H1 (cell line): ENCODE measurements around the gene DYRK2. TPM values are rescaled to one million over a fixed set of nuclear protein-coding genes. Genes with fewer than 3 reads are reported as not detected.

Experiments
- CTCF ChIA-PET: fragments of 300-600 bp; sonication (Branson Sonifier 250); formaldehyde crosslinking; loops from one replicate; lab custom pipeline; 2021; ENCODE audit not compliant: partially characterized antibody; lab: Charles Lee
- POLR2A ChIA-PET: fragments of 300-600 bp; sonication (Branson Sonifier 250); formaldehyde crosslinking; loops from one replicate; lab custom pipeline; 2021; ENCODE audit warnings: inconsistent platforms; ENCODE audit not compliant: partially characterized antibody; lab: Charles Lee
- DNase-seq, 2 experiments: peaks; one replicate each; pipeline versions ENCODE4 v3.0.0 to v3.0.0-alpha.2; 2010 to 2022; ENCODE audit warnings: low spot score in 2 of 2, low read depth in 1 of 2, mixed read lengths in 1 of 2
- FAIRE-seq: peaks from 2 replicates; lab custom pipeline; 2011; peaks lifted over from hg19 to GRCh38; lab: Jason Lieb, UNC
- H2AFZ ChIP-seq: 2 replicates; pipeline ENCODE4 v1.8.1; 2012; ENCODE audit warnings: low read length, inconsistent platforms
- H2AK5ac ChIP-seq: 2 replicates; pipeline ENCODE4 v1.6.1; 2013; ENCODE audit warnings: low read depth, low read length
- H2BK120ac ChIP-seq: replicated peaks from 2 replicates; pipeline ENCODE3; 2013; ENCODE audit warnings: low read depth, low read length, inconsistent platforms
- H2BK12ac ChIP-seq: 2 replicates; pipeline ENCODE4 v1.6.1; 2013; ENCODE audit warnings: low read depth, low read length
- H2BK15ac ChIP-seq: 2 replicates; pipeline ENCODE4 v1.6.1; 2013; ENCODE audit warnings: low read length
- H2BK20ac ChIP-seq: 2 replicates; pipeline ENCODE4 v1.6.1; 2013; ENCODE audit warnings: low read length
- H2BK5ac ChIP-seq: 2 replicates; pipeline ENCODE4 v1.6.1; 2013; ENCODE audit warnings: low read depth, low read length
- H3K14ac ChIP-seq: 2 replicates; pipeline ENCODE4 v1.6.1; 2013; ENCODE audit warnings: inconsistent platforms; ENCODE audit not compliant: insufficient read length
- H3K18ac ChIP-seq: 2 replicates; pipeline ENCODE4 v1.6.1; 2013; ENCODE audit warnings: low read length; ENCODE audit errors: extremely low read depth
- H3K23ac ChIP-seq: 2 replicates; pipeline ENCODE4 v1.6.1; 2013; ENCODE audit warnings: inconsistent platforms; ENCODE audit not compliant: insufficient read length
- H3K23me2 ChIP-seq: 2 replicates; pipeline ENCODE4 v1.6.1; 2013; ENCODE audit warnings: low read depth, low read length
- H3K27ac ChIP-seq: 2 replicates; pipeline ENCODE4 v1.6.1; 2011; ENCODE audit warnings: low read depth, low read length, inconsistent platforms
- H3K27me3 ChIP-seq, 4 experiments: replicated peaks in 1 of 4; 1 replicate in 1 of 4; 2 replicates in 3 of 4; pipeline versions ENCODE4 v1.6.1 to v1.8.1; 2011 to 2013; ENCODE audit warnings: low read length in 3 of 4, mild to moderate bottlenecking in 3 of 4, inconsistent platforms in 2 of 4, mixed read lengths in 2 of 4, moderate library complexity in 1 of 4; ENCODE audit not compliant: control insufficient read depth in 3 of 4, insufficient read depth in 3 of 4; ENCODE audit errors: extremely low read depth in 1 of 4
- H3K36me3 ChIP-seq, 4 experiments: 2 replicates each; pipeline versions ENCODE4 v1.6.1 to v1.8.1; 2011 to 2013; ENCODE audit warnings: mild to moderate bottlenecking in 4 of 4, low read length in 3 of 4, moderate library complexity in 2 of 4, control low read depth in 1 of 4, inconsistent platforms in 1 of 4; ENCODE audit not compliant: insufficient read depth in 4 of 4, control insufficient read depth in 2 of 4
- H3K4ac ChIP-seq: replicated peaks from 2 replicates; pipeline ENCODE3; 2013; ENCODE audit warnings: low read length, low read depth, mixed read lengths, inconsistent platforms; ENCODE audit not compliant: insufficient read length
- H3K4me1 ChIP-seq, 4 experiments: replicated peaks in 1 of 4; 1 replicate in 1 of 4; 2 replicates in 3 of 4; pipeline versions ENCODE4 v1.6.1 to v1.8.1; 2011 to 2013; ENCODE audit warnings: low read length in 3 of 4, inconsistent platforms in 2 of 4, mixed read lengths in 1 of 4; ENCODE audit not compliant: insufficient read depth in 4 of 4, control insufficient read depth in 3 of 4
- H3K4me2 ChIP-seq, 2 experiments: 2 replicates each; pipeline versions ENCODE4 v1.6.1 to v1.8.1; 2011 to 2013; ENCODE audit warnings: low read depth in 2 of 2, low read length in 2 of 2, control low read depth in 1 of 2, inconsistent platforms in 1 of 2, mild to moderate bottlenecking in 1 of 2; ENCODE audit not compliant: insufficient read depth in 1 of 2
- H3K4me3 ChIP-seq, 4 experiments: fragments of 200-600, 300-600 bp in 1 of 4; sonication (generic), shearing (Covaris generic), sonication (Bioruptor Twin) in 1 of 4; 2 replicates each; pipeline versions ENCODE4 v1.5.1 to v1.8.1; 2011 to 2016; ENCODE audit warnings: low read length in 4 of 4, low read depth in 3 of 4, control low read depth in 2 of 4, inconsistent platforms in 2 of 4, mild to moderate bottlenecking in 2 of 4, mixed read lengths in 1 of 4, moderate library complexity in 1 of 4; ENCODE audit not compliant: insufficient read depth in 2 of 4; ENCODE audit errors: extremely low read depth in 1 of 4
- H3K56ac ChIP-seq: replicated peaks from 2 replicates; pipeline ENCODE3; 2013; ENCODE audit warnings: low read depth, mild to moderate bottlenecking, mixed read lengths, low read length, inconsistent platforms; ENCODE audit not compliant: insufficient read length
- H3K79me1 ChIP-seq: 2 replicates; pipeline ENCODE4 v1.6.1; 2013; ENCODE audit warnings: low read depth, low read length, control low read depth
- H3K79me2 ChIP-seq, 2 experiments: 2 replicates each; pipeline versions ENCODE4 v1.6.1 to v1.8.1; 2012 to 2013; ENCODE audit warnings: low read length in 2 of 2, mild to moderate bottlenecking in 2 of 2, inconsistent platforms in 1 of 2; ENCODE audit not compliant: insufficient read depth in 2 of 2, control insufficient read depth in 1 of 2
- H3K9ac ChIP-seq, 4 experiments: replicated peaks in 1 of 4; 1 replicate in 1 of 4; 2 replicates in 3 of 4; pipeline versions ENCODE4 v1.6.1 to v1.8.1; 2011 to 2013; ENCODE audit warnings: low read depth in 3 of 4, low read length in 3 of 4, control low read depth in 2 of 4, mild to moderate bottlenecking in 2 of 4, moderate library complexity in 2 of 4, inconsistent platforms in 1 of 4; ENCODE audit errors: extremely low read depth in 1 of 4
- H3K9me3 ChIP-seq, 2 experiments: 2 replicates each; pipeline versions ENCODE4 v1.6.1 to v1.8.1; 2012 to 2013; ENCODE audit warnings: mild to moderate bottlenecking in 2 of 2, moderate library complexity in 2 of 2, control low read depth in 1 of 2, inconsistent platforms in 1 of 2, low read depth in 1 of 2, low read length in 1 of 2, mixed read lengths in 1 of 2; ENCODE audit not compliant: insufficient read depth in 2 of 2
- H4K20me1 ChIP-seq, 2 experiments: replicated peaks in 1 of 2; 2 replicates each; pipeline versions ENCODE3 to v1.8.1; 2011 to 2013; ENCODE audit warnings: inconsistent platforms in 2 of 2, low read length in 2 of 2, mild to moderate bottlenecking in 1 of 2; ENCODE audit not compliant: insufficient read depth in 2 of 2, control insufficient read depth in 1 of 2
- H4K5ac ChIP-seq: 2 replicates; pipeline ENCODE4 v1.6.1; 2013; ENCODE audit warnings: low read length, low read depth, mixed read lengths, inconsistent platforms; ENCODE audit not compliant: insufficient read length
- H4K8ac ChIP-seq: 2 replicates; pipeline ENCODE4 v1.8.0; 2013; ENCODE audit warnings: mild to moderate bottlenecking, moderate library complexity, low read length, inconsistent platforms; ENCODE audit not compliant: insufficient read depth; ENCODE audit errors: extremely low read depth
- H4K91ac ChIP-seq: replicated peaks from 2 replicates; pipeline ENCODE3; 2013; ENCODE audit warnings: low read length, mixed read lengths, inconsistent platforms; ENCODE audit not compliant: insufficient read length
- BRCA1 ChIP-seq: IDR thresholded peaks from 2 replicates; pipeline ENCODE4 v1.6.1; 2012; ENCODE audit warnings: low read depth, low read length, improper control_type of control experiment
- CHD2 ChIP-seq: IDR thresholded peaks from 2 replicates; pipeline ENCODE4 v1.6.1; 2012; ENCODE audit warnings: low read length, improper control_type of control experiment
- CREB1 ChIP-seq: IDR thresholded peaks from 2 replicates; pipeline ENCODE4 v1.6.1; 2012; ENCODE audit warnings: inconsistent platforms
- EP300 ChIP-seq, 2 experiments: IDR thresholded peaks; 1 replicate in 1 of 2; 2 replicates in 1 of 2; pipeline ENCODE4 v1.6.1; 2011 to 2012; ENCODE audit warnings: low read depth in 2 of 2, low read length in 2 of 2, mild to moderate bottlenecking in 2 of 2, borderline replicate concordance in 1 of 2, inconsistent platforms in 1 of 2, moderate library complexity in 1 of 2
- HDAC2 ChIP-seq, 2 experiments: fragments of 300-600 bp in 1 of 2; sonication (generic) in 1 of 2; IDR thresholded peaks; 2 replicates each; pipeline ENCODE4 v1.6.1; 2011 to 2012; ENCODE audit warnings: low read depth in 2 of 2, low read length in 2 of 2, mild to moderate bottlenecking in 2 of 2, moderate library complexity in 2 of 2, borderline replicate concordance in 1 of 2, inconsistent platforms in 1 of 2
- KDM1A ChIP-seq: fragments of 200-600, 300-600 bp; sonication (generic); IDR thresholded peaks from 2 replicates; pipeline ENCODE4 v1.7.1; 2016; ENCODE audit warnings: mild to moderate bottlenecking, low read length, borderline replicate concordance
- RNF2 ChIP-seq: fragments of 200-900, 300-1000 bp; sonication (generic); IDR thresholded peaks from 2 replicates; pipeline ENCODE4 v1.7.1; 2016; ENCODE audit warnings: borderline replicate concordance, low read depth, mild to moderate bottlenecking, antibody characterized with exemption, low read length; ENCODE audit not compliant: poor library complexity, severe bottlenecking; ENCODE audit errors: missing control alignments
- SP4 ChIP-seq: IDR thresholded peaks from 2 replicates; pipeline ENCODE4 v1.6.1; 2012; ENCODE audit warnings: low read length, inconsistent platforms
- SRF ChIP-seq: IDR thresholded peaks from 2 replicates; pipeline ENCODE4 v1.6.1; 2011; ENCODE audit warnings: mild to moderate bottlenecking, low read depth, low read length, moderate library complexity
- TAF1 ChIP-seq: IDR thresholded peaks from 2 replicates; pipeline ENCODE4 v1.6.1; 2011; ENCODE audit warnings: mild to moderate bottlenecking, low read depth, low read length
- WGBS, 2 experiments: shearing (Covaris generic) in 1 of 2; methylation state at CpG; one replicate each; pipeline versions ENCODE4 v1.1.6 to v1.1.7; 2013 to 2015; ENCODE audit warnings: low lambda C conversion rate in 2 of 2, mixed read lengths in 2 of 2, inconsistent platforms in 1 of 2, low coverage in 1 of 2, missing lambda C conversion rate in 1 of 2; ENCODE audit not compliant: insufficient replicate concordance in 2 of 2, insufficient coverage in 1 of 2, insufficient read length in 1 of 2; ENCODE audit errors: extremely low coverage in 1 of 2, missing lambda C conversion rate in 1 of 2; 5-methylcytosine and 5-hydroxymethylcytosine counted together
- polyA plus RNA-seq, 7 experiments: library from polyadenylated mRNA; depleted of rRNA in 3 of 7; stranded (reverse) in 5 of 7; unstranded in 2 of 7; fragments of >200 nt in 5 of 7; fragments of 200-250 nt in 2 of 7; gene quantifications; 1 replicate in 5 of 7; 2 replicates in 1 of 7; 4 replicates in 1 of 7; pipeline versions ENCODE4 v1.2.1 to v1.2.3, GENCODE V29; 2011 to 2013; ENCODE audit warnings: missing spikeins in 2 of 7, mixed read lengths in 2 of 7
- total RNA-seq: library from RNA; stranded (reverse); fragmentation: NEBNext Ultra II Directional; extraction: Animal tissue kit (Norgen Biotek cat#: 25700); gene quantifications from 2 replicates; pipeline ENCODE4 v1.2.1, GENCODE V29; 2021

The DYRK2 gene
- total and polyA plus RNA-seq, 2 of the 8 experiments (the other 6 are each of a cell fraction or from before 2014, with no cell fraction given) = 11.2 to 31.6 TPM

DNA sequence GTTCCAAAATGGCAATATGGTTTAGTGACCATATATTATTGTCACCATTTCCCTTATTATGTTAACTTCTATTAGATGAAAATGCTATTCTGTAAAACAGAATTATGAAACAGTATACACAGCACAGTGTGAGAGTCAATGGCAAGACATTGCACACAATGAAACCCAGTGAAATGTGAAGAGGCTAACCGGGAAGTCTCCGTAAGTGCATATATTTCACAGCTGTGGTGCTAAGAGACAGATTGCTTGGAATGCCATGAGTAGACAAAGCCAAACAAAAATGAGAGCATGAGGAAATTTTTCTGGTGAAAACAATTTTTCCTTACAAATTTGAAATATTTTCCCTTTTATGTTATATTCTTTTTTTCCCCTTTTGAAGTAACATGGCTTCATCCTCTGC is 49.4 kb downstream of the DYRK2 start:
- Histone ChIP-seq H2BK5ac (no peak overlapping the region), H2AK5ac (no peak overlapping the region), H2BK120ac (no peak overlapping the region), H2BK15ac (no peak overlapping the region), H3K23me2 (no peaks in the 10 kb centered on the region; the same call in 1 of the 2 replicates), H2AFZ (no peak overlapping the region), H3K18ac (no peak overlapping the region), H3K4me2 (no peak overlapping the region), H3K9ac (no peak overlapping the region), H3K27ac (no peak overlapping the region), H2BK20ac (no peak overlapping the region), H3K4me1 (no peaks in the 10 kb centered on the region), H3K4ac (no peak overlapping the region), H4K20me1 (no peaks in the 10 kb centered on the region), H2BK12ac (no peak overlapping the region), H3K56ac (no peak overlapping the region), H3K14ac (no peak overlapping the region), H3K27me3 (no peaks in the 10 kb centered on the region; a peak in 1 of 7 replicates), H3K79me2 (no peaks in the 10 kb centered on the region), H3K9me3 (no peaks in the 10 kb centered on the region), H4K5ac (no peak overlapping the region), H3K23ac (no peak overlapping the region), H3K79me1 (no peaks in the 10 kb centered on the region), H4K91ac (no peak overlapping the region), H3K4me3 (no peak overlapping the region), H3K36me3 (no peaks in the 10 kb centered on the region), H4K8ac (no peak overlapping the region)
- no peak for TF ChIP-seq BRCA1
- TF ChIP-seq EP300 (IDR thresholded peaks at IDR 0.05; ENCODE audit: borderline replicate concordance in 1 of 2, low read depth in 2 of 2, low read length in 2 of 2) = no peak
- no peak for TF ChIP-seq CREB1
- TF ChIP-seq HDAC2 (IDR thresholded peaks at IDR 0.05; ENCODE audit: borderline replicate concordance in 1 of 2, low read depth in 2 of 2, low read length in 2 of 2) = no peak
- no peak for TF ChIP-seq KDM1A
- TF ChIP-seq TAF1 = no peak
- no peak for TF ChIP-seq RNF2
- TF ChIP-seq CHD2 = no peak
- no peak for TF ChIP-seq SRF
- no peak for TF ChIP-seq SP4
- POLR2A ChIA-PET = no interaction called here
- DNase-seq (no peak), FAIRE-seq (no peak)
- WGBS, 2 experiments = 98% methylated on average over 2 of the region's 2 CpGs; no CpG with 5 or more reads in 1 of the 2 experiments
- CTCF ChIA-PET = no interaction called here
